AML-193 (cell line): ENCODE results near the gene FGF14.
"Not testable (repeated sequence)": the region's sequence is repeated elsewhere in the genome, so short reads cannot be mapped to it uniquely, and the experiment has no call there.

ENCODE experiments used
- DNase-seq, 2 experiments: peaks; one replicate each; lab custom pipeline; 2025; lab: John Stamatoyannopoulos, UW

FGF14 gene

GRCh38 chr13:101868585-101869469 is 533.0 kb downstream of the FGF14 start:
- DNase-seq, result no peak

- no peak for DNase-seq
These were observed 534.8 kb downstream of the FGF14 start for GRCh38 chr13:101866889-101867581.

DNA sequence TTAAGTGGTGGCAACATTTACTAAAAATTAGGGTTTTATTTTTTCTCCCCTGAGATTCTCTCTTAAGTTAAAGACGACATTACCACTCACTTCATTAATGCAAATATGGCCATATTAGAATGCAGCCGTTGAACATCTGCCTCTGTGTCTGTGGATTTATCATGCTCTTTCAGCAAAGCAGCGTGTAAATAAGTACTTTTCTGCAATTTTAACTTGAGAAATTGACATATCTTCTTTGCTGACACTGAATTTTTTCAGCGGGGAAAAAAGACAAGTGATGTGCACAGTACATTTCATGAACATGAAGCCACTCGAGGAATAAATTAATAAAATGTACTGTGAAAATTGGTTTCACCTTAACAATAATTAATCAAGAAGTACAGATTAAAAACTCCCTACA is 543.0 kb downstream of the FGF14 start:
- DNase-seq, result no peak

DNA sequence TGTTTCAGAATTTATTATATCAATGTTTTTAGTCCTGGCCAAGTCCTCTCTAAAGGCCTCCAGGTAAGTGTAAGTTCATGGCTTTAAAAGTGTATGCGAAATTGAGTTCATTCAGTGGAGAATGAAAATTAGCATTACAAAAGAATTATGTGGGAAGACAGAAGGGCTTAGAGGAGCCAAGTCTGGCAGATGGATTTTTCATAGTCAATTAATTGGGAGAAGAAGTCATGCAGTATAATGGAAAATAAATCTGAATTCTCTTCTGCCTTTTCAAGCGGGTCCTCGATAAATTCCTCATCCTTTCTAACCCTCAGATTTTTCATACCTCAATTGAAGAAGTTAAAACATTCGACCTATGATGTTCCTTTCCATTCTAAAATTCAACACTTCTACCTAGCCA is 555.1 kb downstream of the FGF14 start:
- no peak for DNase-seq

- DNase-seq, result no peak
These were observed 555.6 kb downstream of the FGF14 start for GRCh38 chr13:101846249-101846648.

DNA sequence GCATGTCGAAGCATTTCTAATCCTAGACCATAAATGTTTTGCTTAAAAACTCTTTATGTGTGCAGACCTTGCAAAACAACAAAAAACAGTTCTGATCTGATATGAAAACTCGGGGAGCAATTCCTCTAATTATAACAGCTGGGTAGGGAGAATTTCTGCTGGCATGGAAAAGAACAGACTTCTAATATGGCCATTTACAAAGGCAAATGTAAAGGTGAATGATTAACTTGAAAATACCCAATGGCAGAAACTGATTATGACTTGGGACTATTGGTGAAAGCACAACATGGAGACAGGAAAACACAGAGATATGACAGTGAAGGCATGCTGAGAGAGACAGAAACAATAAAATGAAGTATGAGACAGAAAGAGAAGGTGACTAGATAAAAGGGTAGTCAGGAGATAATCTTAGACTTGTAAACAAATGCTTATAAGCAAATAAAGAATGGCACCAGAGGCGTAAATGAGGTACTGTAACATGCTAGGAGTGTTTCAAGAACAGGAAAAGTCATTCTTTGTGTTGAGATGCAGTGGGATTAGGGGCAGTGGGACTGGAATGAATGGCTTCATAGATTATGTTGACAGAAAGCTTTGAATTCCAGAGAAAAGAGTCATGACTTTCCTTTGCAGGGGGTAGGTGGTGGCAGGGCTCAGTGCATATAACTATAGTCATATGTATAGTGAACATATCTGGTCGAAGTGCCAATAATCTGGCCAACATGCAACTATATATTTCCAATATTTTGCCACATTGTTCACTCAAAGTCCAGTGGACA is 556.4 kb downstream of the FGF14 start:
- DNase-seq, result no peak

- no peak for DNase-seq
These were observed 560.1 kb downstream of the FGF14 start for GRCh38 chr13:101841698-101842097.

DNA sequence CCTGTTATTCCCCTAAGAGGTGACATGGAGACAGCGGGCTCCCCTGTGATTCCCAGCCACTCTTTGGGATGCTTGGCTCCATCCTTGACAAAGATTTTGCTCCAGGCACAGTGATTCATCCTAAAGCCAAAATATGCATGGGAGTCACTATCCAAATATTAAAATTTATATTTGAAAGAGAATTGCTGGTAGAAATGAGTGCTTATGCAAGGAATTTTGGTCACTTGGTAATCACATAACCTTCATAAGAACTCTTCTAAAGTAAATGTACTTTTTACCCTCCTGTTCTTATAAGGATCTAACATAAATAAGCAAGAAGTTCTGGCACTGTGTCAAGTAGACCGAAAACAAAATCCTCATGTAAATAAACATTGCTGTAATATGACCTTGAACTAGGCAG is 563.5 kb downstream of the FGF14 start:
- no peak for DNase-seq

DNA sequence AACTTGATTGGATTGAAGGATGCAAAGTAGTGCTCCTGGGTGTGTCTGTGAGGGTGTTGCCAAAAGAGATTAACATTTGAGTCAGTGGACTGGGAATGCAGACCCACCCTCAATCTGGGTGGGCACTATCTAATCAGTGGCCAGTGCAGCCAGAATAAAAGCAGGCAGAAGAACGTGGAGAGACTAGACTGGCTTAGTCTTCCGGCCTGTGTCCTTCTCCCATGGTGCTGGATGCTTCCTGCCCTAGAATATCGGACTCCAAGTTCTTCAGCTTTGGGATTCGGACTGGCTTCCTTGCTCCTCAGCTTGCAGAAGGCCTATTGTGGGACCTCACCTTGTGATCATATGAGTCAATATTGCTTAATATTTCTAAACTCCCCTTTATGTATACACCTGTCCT is 564.1 kb downstream of the FGF14 start:
- DNase-seq, result not testable (repeated sequence)

DNA sequence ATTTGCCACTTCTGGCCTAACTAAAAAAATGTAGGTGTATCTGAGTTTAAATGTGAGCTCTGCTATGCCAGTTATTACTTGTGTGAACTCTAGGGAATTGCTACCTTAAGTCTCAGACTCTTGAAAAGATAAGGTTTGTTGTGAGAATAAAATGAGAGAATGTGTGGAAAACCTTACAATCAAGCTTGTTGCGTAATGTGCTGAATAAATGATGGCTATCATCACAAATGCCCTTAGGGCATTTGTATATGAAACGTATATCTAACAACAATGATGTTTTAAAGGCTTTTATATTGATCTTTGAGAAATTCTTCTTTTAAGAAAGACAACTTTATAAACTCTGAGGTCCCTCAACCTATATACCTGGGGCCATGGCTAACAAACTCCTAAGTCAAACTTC is 564.6 kb downstream of the FGF14 start:
- no peak for DNase-seq

- DNase-seq, result no peak
These were observed 565.9 kb downstream of the FGF14 start for GRCh38 chr13:101835920-101836319.

DNA sequence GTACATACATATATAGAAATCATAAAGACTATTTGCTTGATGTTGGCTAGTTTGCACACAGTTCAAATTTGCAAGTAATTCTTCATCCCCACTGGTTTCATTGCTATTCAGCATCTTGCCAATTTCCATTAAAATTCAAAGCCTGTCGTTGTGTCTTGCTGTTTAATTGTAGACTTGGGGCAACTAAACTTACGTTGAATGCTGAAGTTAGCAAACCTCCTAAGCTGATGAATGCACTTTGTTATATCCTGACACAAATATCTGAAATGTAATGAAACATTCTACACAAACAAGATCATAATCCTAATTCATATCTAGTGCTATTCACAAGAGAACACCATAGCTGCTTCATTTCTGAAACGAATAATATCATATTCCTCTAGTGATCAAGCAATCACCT is 568.2 kb downstream of the FGF14 start:
- no peak for DNase-seq

- no peak for DNase-seq
These were observed 571.8 kb downstream of the FGF14 start for GRCh38 chr13:101830035-101830434.

- no peak for DNase-seq
These were observed 572.4 kb downstream of the FGF14 start for GRCh38 chr13:101829484-101829883.

DNA sequence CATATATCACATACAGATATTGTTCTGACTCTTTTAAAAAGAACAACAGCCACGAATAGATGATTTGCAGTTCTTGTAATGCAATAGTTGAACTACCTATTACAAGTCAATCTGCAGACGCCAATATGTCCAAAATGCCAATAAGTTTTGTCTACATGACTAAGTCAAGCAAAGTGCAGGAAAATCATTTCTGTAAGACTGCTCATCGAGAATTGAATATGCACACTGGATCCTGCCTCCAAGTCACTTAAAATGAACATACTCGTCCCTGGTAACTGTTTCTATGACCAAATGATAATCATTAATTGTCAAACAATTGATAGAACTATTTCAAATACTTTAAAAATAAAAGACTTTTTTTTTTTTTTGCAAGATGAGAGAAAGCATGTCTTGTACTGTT is 573.7 kb downstream of the FGF14 start:
- DNase-seq, result no peak

DNA sequence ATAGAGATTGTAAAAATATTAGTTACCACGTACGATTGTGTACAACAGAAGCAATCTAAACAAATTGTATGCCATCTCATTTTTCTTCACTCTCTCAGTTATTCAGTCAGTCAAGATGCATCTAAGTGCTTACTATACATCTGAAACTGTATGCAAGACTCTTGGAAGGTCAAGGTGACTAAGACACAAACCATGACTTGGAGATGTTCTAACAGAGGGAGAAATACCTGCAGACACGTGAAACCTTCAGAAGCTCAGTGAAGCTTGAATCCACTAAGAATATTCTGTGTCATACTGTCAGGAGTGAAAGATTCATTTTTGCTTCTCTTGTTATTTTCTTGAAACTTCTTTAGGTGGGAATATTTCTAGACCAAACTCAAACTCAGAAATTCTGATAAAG is 584.0 kb downstream of the FGF14 start:
- no peak for DNase-seq

GRCh38 chr13:101811881-101812280 is 590.0 kb downstream of the FGF14 start:
- DNase-seq, result no peak

DNA sequence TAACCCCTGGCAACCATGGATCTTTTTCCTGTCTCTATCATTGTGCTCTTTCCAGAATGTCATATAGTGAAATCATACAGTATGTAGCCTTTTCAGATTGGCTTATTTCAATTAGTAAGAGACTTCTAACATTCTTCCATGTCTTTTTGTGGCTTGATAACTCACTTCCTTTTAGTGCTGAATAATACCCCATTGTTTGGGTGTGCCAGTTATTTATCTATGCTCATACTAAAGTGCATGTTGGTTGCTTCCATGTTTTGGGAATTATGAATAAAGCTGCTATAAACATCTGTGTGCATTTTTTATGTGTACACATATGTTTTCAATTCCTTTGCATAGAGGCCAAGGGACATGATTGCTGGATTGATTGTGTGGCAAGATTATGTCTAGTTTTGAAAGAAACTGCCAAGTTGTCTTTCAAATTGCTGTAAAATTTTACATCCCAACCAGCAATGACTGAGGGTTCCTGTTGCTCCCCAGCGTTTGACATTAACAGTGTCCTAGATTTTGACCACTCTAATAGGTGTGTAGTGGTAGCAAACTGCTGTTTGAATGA is 590.5 kb downstream of the FGF14 start:
- no peak for DNase-seq

DNA sequence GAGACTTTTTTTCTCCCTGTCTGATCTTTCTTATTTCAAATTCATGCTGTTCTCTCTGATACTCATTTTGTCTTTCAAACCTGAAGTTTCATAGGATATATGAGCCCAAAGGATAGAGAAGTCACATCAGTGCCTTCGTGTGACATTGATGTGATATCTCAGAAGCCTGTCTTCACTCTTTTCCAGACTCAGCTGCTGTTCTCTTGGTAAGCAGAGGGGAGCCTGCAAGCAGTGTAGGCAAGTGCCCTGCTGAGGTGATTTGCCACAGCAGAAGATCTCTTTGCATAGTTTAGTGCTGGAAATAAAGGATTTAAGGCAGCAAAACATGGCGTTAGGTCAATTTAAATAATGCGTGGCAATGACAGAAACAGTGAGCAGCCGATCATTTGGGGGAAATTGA is 602.7 kb downstream of the FGF14 start:
- no peak for DNase-seq

DNA sequence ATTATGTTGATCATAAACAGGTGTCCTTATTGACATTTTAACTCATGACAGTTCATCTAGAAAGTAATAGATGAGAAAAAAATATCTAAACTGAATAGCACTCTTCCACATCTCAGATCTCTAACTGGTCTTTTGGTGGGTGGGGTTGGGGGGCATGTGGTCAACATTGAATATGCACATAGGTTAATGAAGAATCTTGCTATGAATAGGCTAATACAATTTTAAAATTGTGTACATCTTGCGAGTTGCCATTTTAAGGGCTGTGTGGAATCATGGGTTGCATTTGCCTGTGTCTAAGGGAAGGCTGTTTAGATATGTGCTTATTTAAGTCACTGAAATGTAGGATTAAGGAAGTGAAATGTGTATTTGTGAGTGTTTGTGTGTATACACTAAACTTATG is 603.4 kb downstream of the FGF14 start:
- DNase-seq, result no peak

GRCh38 chr13:101795460-101795859 is 606.4 kb downstream of the FGF14 start:
- no peak for DNase-seq

GRCh38 chr13:101795025-101795424 is 606.8 kb downstream of the FGF14 start:
- DNase-seq, result no peak
